ENCODE measurements around the gene NME5.

NME5 gene

GRCh38 chr5:138141734-138142133 is 2.5 kb upstream of the NME5 start:
- Histone ChIP-seq H3K9me3 (ENCODE audit: insufficient read depth, low read length, severe bottlenecking) (no peaks in the 10 kb centered on the region), H3K4me3 (ENCODE audit: low read depth in 1 of 2, low read length in 2 of 2) (no peak overlapping the region), H3K4me1 (ENCODE audit: insufficient read depth, low read length) (no peaks in the 10 kb centered on the region), H3K79me2 (ENCODE audit: insufficient read depth, low read length) (no peaks in the 10 kb centered on the region), H3K27ac (ENCODE audit: low read length) (no peak overlapping the region), H3K36me3 (ENCODE audit: insufficient read depth, low read length) (no peaks in the 10 kb centered on the region), H3K27me3 (ENCODE audit: insufficient read depth, low read length, poor library complexity) (no peaks in the 10 kb centered on the region), H3K4me2 (ENCODE audit: insufficient read depth, low read length) (no peak overlapping the region), H2AFZ (ENCODE audit: low read depth, low read length) (no peak overlapping the region), H3K9ac (ENCODE audit: low read depth, low read length) (no peak overlapping the region), H4K20me1 (ENCODE audit: insufficient read depth, low read length) (no peaks in the 10 kb centered on the region)
- DNase-seq (no peak), ATAC-seq (ENCODE audit: insufficient read depth, low read depth) (no peak)
- TF ChIP-seq EZH2 (IDR thresholded peaks at IDR 0.05; ENCODE audit: borderline replicate concordance, low read depth, low read length, severe bottlenecking) (no peak), CTCF (IDR thresholded peaks at IDR 0.05; ENCODE audit: borderline replicate concordance, extremely low read depth, low read length, poor library complexity, severe bottlenecking) (no peak)

- Histone ChIP-seq H3K4me3 (ENCODE audit: low read depth in 1 of 2, low read length in 2 of 2) (no peak overlapping the region), H3K27ac (ENCODE audit: low read length) (no peak overlapping the region), H3K9me3 (ENCODE audit: insufficient read depth, low read length, severe bottlenecking) (no peaks in the 10 kb centered on the region), H3K27me3 (ENCODE audit: insufficient read depth, low read length, poor library complexity) (no peaks in the 10 kb centered on the region), H3K9ac (ENCODE audit: low read depth, low read length) (no peak overlapping the region), H3K4me1 (ENCODE audit: insufficient read depth, low read length) (no peaks in the 10 kb centered on the region), H3K36me3 (ENCODE audit: insufficient read depth, low read length) (no peaks in the 10 kb centered on the region), H3K4me2 (ENCODE audit: insufficient read depth, low read length) (no peak overlapping the region), H3K79me2 (ENCODE audit: insufficient read depth, low read length) (no peaks in the 10 kb centered on the region), H4K20me1 (ENCODE audit: insufficient read depth, low read length) (no peaks in the 10 kb centered on the region), H2AFZ (ENCODE audit: low read depth, low read length) (no peak overlapping the region)
- ATAC-seq (ENCODE audit: insufficient read depth, low read depth) (no peak), DNase-seq (no peak)
- TF ChIP-seq EZH2 (IDR thresholded peaks at IDR 0.05; ENCODE audit: borderline replicate concordance, low read depth, low read length, severe bottlenecking), result no peak
- TF ChIP-seq CTCF (IDR thresholded peaks at IDR 0.05; ENCODE audit: borderline replicate concordance, extremely low read depth, low read length, poor library complexity, severe bottlenecking), result no peak
Observed at GRCh38 chr5:138140268-138140667, 1.0 kb upstream of the NME5 start.

- Histone ChIP-seq H3K4me2 (ENCODE audit: insufficient read depth, low read length) (no peak overlapping the region), H3K9ac (ENCODE audit: low read depth, low read length) (no peak overlapping the region), H3K36me3 (ENCODE audit: insufficient read depth, low read length) (no peaks in the 10 kb centered on the region), H3K79me2 (ENCODE audit: insufficient read depth, low read length) (no peaks in the 10 kb centered on the region), H3K9me3 (ENCODE audit: insufficient read depth, low read length, severe bottlenecking) (no peaks in the 10 kb centered on the region), H3K4me3 (ENCODE audit: low read depth in 1 of 2, low read length in 2 of 2) (no peak overlapping the region), H3K27me3 (ENCODE audit: insufficient read depth, low read length, poor library complexity) (no peaks in the 10 kb centered on the region), H2AFZ (ENCODE audit: low read depth, low read length) (no peak overlapping the region), H3K4me1 (ENCODE audit: insufficient read depth, low read length) (no peaks in the 10 kb centered on the region), H4K20me1 (ENCODE audit: insufficient read depth, low read length) (no peaks in the 10 kb centered on the region), H3K27ac (ENCODE audit: low read length) (no peak overlapping the region)
- TF ChIP-seq EZH2 (IDR thresholded peaks at IDR 0.05; ENCODE audit: borderline replicate concordance, low read depth, low read length, severe bottlenecking) (no peak), CTCF (IDR thresholded peaks at IDR 0.05; ENCODE audit: borderline replicate concordance, extremely low read depth, low read length, poor library complexity, severe bottlenecking) (no peak)
- no peak for ATAC-seq (ENCODE audit: insufficient read depth, low read depth)
- no peak for DNase-seq
Observed at GRCh38 chr5:138139781-138140090, 508 bp upstream of the NME5 start.

GRCh38 chr5:138132543-138132942 is 6.7 kb downstream of the NME5 start:
- H3K79me2 ChIP-seq (ENCODE audit: insufficient read depth, low read length), result no peaks in the 10 kb centered on the region
- no peaks in the 10 kb centered on the region for H3K9me3 ChIP-seq (ENCODE audit: insufficient read depth, low read length, severe bottlenecking)
- no peaks in the 10 kb centered on the region for H3K36me3 ChIP-seq (ENCODE audit: insufficient read depth, low read length)
- no peaks in the 10 kb centered on the region for H4K20me1 ChIP-seq (ENCODE audit: insufficient read depth, low read length)
- no peak for ATAC-seq (ENCODE audit: insufficient read depth, low read depth)
- H3K27ac ChIP-seq (ENCODE audit: low read length), result no peak overlapping the region
- no peaks in the 10 kb centered on the region for H3K4me1 ChIP-seq (ENCODE audit: insufficient read depth, low read length)
- H3K9ac ChIP-seq (ENCODE audit: low read depth, low read length), result no peak overlapping the region
- no peaks in the 10 kb centered on the region for H3K27me3 ChIP-seq (ENCODE audit: insufficient read depth, low read length, poor library complexity)
- DNase-seq, result no peak
- no peak overlapping the region for H3K4me2 ChIP-seq (ENCODE audit: insufficient read depth, low read length)
- no peak overlapping the region for H2AFZ ChIP-seq (ENCODE audit: low read depth, low read length)
- TF ChIP-seq CTCF (IDR thresholded peaks at IDR 0.05; ENCODE audit: borderline replicate concordance, extremely low read depth, low read length, poor library complexity, severe bottlenecking) (no peak), EZH2 (IDR thresholded peaks at IDR 0.05; ENCODE audit: borderline replicate concordance, low read depth, low read length, severe bottlenecking) (no peak)
- no peak overlapping the region for H3K4me3 ChIP-seq (ENCODE audit: low read depth in 1 of 2, low read length in 2 of 2)

Measured in DND-41 (cell line).